ENCODE results near the gene KRT73.
"Not testable (repeated sequence)": the region's sequence is repeated elsewhere in the genome, so short reads cannot be mapped to it uniquely, and the experiment has no call there.

The KRT73 gene

DNA sequence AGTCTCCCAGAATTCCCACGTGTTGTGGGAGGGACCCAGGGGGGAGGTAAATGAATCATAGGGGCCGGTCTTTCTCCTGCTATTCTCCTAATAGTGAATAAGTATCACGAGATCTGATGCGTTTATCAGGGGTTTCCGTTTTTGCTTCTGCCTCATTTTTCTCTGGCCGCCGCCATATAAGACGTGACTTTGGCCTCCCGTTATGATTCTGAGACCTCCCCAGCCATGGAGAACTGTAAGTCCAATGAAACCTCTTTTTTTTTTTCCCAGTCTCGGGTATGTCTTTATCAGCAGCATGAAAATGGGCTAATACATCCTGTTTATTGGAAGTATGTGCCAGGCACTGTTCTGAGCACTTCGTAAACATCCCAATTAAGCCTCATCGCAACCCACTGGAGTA, 17.9 kb downstream of the KRT73 start:
- no peak for DNase-seq (ENCODE audit: low read depth)

- no peak for DNase-seq (ENCODE audit: low read depth)
Measured at GRCh38 chr12:52600071-52600470, 18.3 kb downstream of the KRT73 start.

DNA sequence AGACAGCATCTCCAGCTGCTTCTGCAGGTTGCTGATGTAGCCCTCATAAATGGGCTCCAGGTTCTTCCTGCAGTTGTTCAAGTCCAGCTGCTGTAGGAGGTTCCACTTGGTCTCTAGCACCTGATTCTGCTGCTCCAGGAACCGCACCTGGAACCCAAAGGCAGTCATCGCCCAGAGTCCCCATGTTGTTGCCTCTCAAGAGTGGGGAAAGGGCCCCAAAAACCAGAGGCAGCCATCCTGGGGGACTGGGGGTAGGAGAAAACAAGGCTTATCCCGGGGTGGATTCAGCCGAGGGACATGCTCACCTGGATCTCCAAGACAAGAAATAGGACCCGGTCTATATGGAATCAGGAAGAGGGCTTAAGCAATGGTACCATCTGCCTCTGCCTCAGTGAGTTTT, 19.4 kb downstream of the KRT73 start:
- DNase-seq (ENCODE audit: low read depth) = no peak

- DNase-seq (ENCODE audit: low read depth) = not testable (repeated sequence)
Measured at GRCh38 chr12:52594237-52594636, 24.1 kb downstream of the KRT73 start.

GRCh38 chr12:52591521-52591920, 26.8 kb downstream of the KRT73 start:
- DNase-seq (ENCODE audit: low read depth) = no peak

GRCh38 chr12:52590021-52590420, 28.3 kb downstream of the KRT73 start:
- no peak for DNase-seq (ENCODE audit: low read depth)

DNA sequence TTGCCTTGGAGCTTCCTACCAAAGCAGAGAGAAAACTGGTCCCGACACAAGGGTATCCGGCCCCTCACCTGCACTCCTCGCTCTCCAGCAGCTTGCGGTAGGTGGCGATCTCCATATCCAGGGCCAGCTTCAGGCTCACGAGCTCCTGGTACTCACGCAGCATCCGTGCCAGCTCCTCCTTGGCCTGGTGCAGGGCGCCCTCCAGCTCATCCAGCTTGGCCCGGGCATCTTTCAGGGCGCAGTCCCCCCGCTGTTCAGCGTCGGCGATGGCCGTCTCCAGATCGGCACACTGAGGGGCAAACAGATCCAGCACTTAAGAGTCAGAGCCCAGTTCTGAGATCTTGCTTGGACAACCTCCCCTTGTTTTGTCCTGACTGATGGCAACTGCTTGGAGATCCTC, 30.8 kb downstream of the KRT73 start:
- no peak for DNase-seq (ENCODE audit: low read depth)

GRCh38 chr12:52585946-52586345, 32.4 kb downstream of the KRT73 start:
- no peak for DNase-seq (ENCODE audit: low read depth)

DNA sequence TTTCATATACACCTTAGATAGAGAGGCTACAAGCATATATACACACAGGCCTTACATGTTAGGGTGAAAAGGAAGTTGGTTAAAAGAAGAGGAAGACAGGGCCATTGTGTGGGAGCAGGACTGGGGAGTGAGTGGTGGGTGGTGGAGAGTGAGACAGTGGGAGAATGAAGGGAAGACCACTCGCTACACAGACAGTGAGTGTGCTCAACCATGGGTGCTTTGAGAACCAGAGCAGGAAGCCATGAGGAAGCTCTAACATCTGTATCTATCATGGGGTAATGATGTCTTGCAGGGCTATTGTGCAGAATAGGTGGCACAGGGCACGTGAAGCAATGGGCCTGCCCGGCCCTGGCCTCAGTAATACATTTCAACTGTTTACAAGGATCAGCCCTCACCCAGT, 33.3 kb downstream of the KRT73 start:
- DNase-seq (ENCODE audit: low read depth) = no peak

DNA sequence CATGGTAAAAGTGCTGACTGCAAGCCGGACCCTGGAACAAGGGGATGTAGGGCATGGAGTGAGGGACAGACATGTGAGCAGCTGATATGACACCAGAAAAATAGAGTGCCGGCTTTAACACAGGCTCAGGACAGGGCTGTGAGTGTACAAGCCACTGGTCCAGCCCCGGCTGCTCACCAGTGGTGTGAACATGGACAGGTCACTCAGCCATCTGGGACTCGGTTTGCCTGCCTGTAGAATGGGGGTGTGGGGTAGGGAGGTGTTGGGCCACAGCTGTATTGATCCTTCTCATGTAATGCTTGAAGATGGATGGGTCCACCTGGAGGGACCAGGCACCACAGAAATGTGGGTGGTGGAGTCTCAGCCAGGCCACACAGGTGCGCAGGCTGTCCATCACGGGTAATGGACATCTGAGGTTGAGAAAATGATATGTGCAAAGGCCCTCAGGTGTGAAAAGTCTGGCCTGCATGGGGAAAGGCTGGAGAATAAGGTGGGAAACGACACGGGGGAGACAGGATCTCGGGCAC, 34.1 kb downstream of the KRT73 start:
- DNase-seq (ENCODE audit: low read depth) = no peak

- DNase-seq (ENCODE audit: low read depth) = peak; percentile 28
Measured at GRCh38 chr12:52582971-52583456, 35.3 kb downstream of the KRT73 start.

DNA sequence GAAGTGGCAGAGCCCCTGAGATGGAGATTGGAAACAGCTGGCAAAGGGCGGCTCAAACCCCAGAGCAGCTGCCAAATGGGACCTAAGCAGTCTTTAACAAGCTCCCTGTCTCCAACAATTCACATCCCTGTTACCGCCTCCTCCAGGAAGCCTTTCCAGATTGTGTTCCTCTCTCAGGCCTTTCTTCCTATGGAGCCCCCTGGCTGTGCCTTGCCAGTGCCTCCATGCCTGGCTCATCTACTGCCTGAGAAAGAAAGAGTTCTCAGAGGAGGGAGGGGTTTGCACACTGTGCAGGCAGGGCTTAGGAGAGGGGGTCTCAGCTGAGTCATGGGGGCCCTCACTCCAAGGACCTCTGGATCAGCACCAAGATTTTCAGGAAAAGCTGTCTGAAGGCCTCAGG, 35.9 kb downstream of the KRT73 start:
- no peak for DNase-seq (ENCODE audit: low read depth)

GRCh38 chr12:52581481-52581880, 36.9 kb downstream of the KRT73 start:
- DNase-seq (ENCODE audit: low read depth) = peak; percentile 6

- no peak for DNase-seq (ENCODE audit: low read depth)
Measured at GRCh38 chr12:52581066-52581465, 37.3 kb downstream of the KRT73 start.

- DNase-seq (ENCODE audit: low read depth) = no peak
Measured at GRCh38 chr12:52580496-52580895, 37.9 kb downstream of the KRT73 start.

DNA sequence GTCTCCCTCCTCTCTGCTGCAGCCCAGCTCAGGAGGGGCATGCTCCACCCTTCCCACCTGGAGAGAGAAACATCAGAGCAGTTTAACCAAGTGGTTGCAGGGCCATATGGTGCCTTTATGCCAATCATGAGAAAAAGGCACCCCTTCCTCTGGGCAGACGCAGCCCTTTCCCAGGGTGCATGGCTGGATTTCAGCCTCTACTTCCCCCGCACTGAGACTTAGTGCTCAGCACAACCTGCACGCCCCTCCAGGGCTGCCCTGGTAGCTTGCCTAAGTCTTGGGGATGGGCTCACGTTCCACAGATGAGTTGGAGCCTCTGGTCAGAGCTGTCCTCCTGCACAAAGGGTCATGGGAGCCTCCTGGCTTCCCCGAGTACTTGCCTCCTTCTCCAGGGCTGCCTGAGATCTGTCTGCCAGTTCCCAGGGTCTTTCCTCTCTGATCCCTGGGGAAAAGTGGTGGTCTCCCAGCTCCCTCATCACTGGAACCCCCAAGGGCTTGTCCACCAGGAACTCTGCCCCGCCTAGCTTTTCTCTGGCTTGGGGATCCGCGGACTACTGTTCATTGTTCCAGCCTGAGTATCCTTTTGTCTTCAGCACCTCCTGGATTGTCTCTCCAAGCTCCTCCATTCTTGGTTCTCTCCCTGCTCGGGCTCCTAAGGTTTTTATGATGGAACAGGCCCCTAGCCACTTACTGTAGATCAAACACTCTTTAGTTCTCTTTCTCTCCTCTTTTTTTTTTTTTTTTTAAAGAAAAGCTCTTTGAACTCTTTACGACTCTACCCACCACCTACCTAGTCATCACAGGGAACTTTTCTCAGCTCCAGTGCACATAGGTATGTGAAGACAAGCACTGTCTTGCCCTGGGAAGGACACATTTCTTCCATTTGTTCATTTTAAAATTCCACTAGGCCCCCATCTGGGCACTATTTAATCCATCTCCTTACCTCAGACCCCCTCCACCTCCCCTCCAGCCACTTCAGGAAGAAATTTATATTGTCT, 38.6 kb downstream of the KRT73 start:
- no peak for DNase-seq (ENCODE audit: low read depth)

DNA sequence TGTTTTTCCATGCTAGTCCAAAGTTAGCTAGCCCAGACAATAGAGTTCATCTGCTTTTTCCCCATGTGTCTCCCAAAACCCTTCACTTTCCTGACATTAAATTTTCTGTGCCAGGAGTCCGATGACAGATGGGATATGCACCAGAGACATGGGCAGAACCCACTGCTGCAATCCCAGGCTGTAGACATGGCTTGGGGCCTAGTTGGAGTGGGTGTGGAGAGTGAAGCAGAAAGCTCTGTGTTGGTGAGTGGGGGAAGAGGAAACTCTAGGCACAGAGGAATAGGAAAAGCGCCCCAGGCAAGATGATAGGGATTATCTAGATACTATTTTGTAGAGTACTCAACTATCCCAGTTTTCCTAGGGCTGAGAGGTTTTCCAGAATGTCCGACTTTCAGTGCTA, 39.9 kb downstream of the KRT73 start:
- no peak for DNase-seq (ENCODE audit: low read depth)

DNA sequence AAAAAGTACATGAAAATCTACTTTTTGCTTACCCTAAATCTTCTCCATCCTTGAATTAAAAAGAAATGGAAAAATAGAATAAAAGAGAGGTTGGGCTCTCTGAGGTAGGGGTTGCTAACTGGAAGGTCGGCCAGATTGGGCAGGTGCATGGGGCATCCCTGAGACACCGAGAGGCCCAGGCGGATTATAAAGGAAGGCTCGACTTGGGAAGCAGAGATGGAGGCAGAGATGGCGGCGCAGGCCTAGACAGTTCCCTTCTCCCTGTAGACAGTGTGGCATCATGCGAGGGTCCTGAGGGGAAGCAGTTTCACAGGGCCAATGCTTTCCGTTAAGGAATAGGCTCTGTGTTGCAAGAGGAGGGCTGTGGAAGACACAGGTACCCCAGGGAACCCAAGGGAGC, 41.0 kb downstream of the KRT73 start:
- DNase-seq (ENCODE audit: low read depth) = no peak

DNA sequence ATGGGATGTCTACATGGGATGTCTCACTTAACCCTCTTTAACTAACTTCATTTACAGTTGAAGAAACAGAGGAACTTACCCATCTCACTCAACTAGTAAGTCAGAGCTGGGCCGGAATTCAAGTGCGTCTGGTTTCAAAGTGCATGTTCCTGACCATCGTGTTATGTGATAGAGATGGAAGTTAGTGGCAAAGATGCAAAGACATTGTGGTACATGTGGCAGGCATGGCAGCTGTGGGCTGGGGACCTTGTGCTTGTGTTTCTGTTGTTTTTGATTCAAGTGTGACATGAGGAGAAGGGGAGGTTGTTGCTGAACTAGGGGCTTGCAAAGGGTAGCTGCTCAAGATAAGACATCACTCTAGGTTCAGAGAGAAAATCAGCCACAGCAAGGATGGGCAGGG, 42.4 kb downstream of the KRT73 start:
- DNase-seq (ENCODE audit: low read depth) = no peak

DNA sequence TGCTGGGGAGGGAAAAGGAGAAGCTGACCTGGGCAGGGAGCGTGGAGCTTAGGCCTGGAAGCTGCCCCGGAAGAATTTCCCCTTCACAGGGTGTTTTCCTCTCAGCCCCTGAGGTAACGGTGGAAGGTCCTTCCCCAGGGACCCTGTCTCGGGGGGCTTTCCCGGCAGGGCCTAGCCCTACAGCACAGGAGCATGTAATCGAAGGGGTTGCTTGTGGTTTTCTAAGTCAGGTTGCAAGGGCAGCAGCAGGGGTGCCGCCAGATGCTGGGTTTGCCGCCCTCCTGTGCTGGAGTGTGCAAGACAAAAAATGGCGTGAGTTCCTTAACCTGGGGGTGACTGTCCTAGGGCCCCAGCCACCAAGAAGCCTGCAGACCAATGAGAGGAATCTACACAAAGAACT, 43.1 kb downstream of the KRT73 start:
- DNase-seq (ENCODE audit: low read depth) = no peak

- DNase-seq (ENCODE audit: low read depth) = no peak
Measured at GRCh38 chr12:52573743-52574142, 44.6 kb downstream of the KRT73 start, which contains the start of gene KRT74. Gene KRT74 (minus strand): TSS chr12:52573843. CDS start chr12:52573777, 66 bp downstream.

DNA sequence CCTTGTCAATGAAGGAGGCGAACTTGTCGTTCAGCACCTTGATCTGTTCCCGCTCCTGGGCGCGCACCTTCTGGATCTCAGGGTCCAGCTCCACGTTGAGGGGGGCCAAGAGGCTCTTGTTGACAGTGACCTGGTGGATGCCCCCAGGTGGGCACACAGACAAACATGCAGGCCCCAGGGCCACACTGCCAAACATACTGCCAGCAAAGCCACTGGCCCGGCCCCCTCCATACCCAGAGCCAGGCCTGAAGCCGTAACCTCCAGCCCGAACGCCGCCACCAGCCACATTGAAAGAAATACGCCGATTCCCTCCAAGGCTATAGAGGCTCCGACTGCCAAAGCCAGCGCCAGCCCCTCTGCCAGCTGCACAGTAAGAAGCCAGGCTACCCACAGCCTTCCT, 45.1 kb downstream of the KRT73 start:
- DNase-seq (ENCODE audit: low read depth) = no peak

DNA sequence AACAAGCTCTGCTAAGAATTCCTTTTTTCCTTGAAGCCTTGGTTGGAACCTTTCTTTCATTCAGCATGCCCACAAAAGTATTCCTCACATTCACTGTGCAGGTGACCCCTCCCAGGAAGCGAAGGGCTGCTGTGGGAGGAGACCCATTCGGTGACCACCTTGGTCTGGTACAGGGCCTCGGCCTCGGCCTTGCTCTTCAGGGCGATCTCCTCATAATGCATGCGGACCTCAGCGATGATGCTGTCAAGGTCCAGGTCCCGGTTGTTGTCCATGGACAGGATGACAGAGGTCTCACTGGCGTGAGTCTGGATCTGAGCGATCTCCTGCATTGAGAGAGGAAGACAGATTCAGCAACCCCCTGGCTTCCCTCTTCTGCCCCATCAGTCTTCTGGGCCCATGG, 47.8 kb downstream of the KRT73 start:
- no peak for DNase-seq (ENCODE audit: low read depth)

Measured in GM04504 (cell line).